ENCODE data around the gene ADAMTSL1.

The ADAMTSL1 gene

DNA sequence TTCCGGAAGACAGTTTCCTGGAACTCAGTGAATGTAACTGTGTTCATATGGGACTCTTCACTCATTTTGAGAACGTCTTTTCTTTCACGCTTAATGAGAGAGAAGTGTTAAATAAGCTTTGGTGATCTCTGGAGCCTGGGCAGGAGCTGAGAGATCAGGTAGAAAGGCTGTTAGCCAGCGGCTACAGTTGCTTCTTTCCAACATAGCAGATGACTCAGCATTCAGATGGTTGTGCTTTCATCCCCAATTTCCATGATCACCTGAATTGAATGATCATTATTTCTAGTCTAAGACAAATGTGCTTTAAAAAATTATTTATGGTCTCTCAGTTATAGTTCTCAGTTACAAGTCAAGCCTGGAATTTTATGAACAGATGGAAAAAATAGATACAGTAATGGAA, 234.5 kb downstream of the ADAMTSL1 start:
- Histone ChIP-seq H3K79me2 (ENCODE audit: insufficient read depth, low read length) (no peaks in the 10 kb centered on the region), H3K9me3 (ENCODE audit: insufficient read depth, low read length) (no peaks in the 10 kb centered on the region), H3F3A (ENCODE audit: insufficient read depth) (no peaks in the 10 kb centered on the region), H2AFZ (ENCODE audit: low read depth, low read length, severe bottlenecking) (no peak overlapping the region), H3K9ac (ENCODE audit: low read length) (no peak overlapping the region), H3K27ac (ENCODE audit: low read depth, low read length) (no peak overlapping the region), H3K9me2 (replicated peaks; ENCODE audit: insufficient read depth, low read length) (no peaks in the 10 kb centered on the region), H4K20me1 (ENCODE audit: low read depth, low read length) (no peaks in the 10 kb centered on the region), H3K4me2 (ENCODE audit: low read depth, low read length, poor library complexity, severe bottlenecking) (no peak overlapping the region), H3K36me3 (ENCODE audit: low read length) (no peaks in the 10 kb centered on the region), H3K4me3 (ENCODE audit: insufficient read depth, low read length, poor library complexity, severe bottlenecking) (no peak overlapping the region), H3K27me3 (ENCODE audit: low read length) (no peaks in the 10 kb centered on the region)
- TF ChIP-seq EZH2phosphoT487 (conservative IDR thresholded peaks at IDR 0.05; ENCODE audit: low read length) = no peak

DNA sequence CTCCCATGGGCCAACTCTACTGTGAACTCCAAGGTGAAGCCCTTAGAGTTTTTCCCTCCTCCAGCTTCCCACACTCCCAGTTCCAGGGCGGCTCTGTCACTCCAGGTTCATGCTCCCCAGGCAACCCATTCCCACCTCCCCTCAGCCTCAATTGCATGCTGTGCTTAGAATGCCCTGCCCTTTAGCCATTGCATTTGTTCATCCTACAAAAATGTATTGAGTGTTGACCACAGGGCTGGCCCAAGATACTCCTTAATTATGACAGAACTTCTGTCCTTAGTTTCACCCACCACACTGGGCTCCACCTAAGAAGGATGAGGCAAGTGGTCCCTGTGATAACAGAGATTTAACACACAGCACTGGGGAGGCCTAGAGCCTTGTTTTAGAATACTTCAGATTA, 236.1 kb downstream of the ADAMTSL1 start:
- H2AFZ ChIP-seq (ENCODE audit: low read depth, low read length, severe bottlenecking) = no peak overlapping the region
- H3F3A ChIP-seq (ENCODE audit: insufficient read depth) = no peaks in the 10 kb centered on the region
- no peak overlapping the region for H3K27ac ChIP-seq (ENCODE audit: low read depth, low read length)
- no peak overlapping the region for H3K9ac ChIP-seq (ENCODE audit: low read length)
- H3K79me2 ChIP-seq (ENCODE audit: insufficient read depth, low read length) = no peaks in the 10 kb centered on the region
- H4K20me1 ChIP-seq (ENCODE audit: low read depth, low read length) = no peaks in the 10 kb centered on the region
- H3K4me2 ChIP-seq (ENCODE audit: low read depth, low read length, poor library complexity, severe bottlenecking) = no peak overlapping the region
- TF ChIP-seq, protein P1, sequence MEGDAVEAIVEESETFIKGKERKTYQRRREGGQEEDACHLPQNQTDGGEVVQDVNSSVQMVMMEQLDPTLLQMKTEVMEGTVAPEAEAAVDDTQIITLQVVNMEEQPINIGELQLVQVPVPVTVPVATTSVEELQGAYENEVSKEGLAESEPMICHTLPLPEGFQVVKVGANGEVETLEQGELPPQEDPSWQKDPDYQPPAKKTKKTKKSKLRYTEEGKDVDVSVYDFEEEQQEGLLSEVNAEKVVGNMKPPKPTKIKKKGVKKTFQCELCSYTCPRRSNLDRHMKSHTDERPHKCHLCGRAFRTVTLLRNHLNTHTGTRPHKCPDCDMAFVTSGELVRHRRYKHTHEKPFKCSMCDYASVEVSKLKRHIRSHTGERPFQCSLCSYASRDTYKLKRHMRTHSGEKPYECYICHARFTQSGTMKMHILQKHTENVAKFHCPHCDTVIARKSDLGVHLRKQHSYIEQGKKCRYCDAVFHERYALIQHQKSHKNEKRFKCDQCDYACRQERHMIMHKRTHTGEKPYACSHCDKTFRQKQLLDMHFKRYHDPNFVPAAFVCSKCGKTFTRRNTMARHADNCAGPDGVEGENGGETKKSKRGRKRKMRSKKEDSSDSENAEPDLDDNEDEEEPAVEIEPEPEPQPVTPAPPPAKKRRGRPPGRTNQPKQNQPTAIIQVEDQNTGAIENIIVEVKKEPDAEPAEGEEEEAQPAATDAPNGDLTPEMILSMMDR (IDR thresholded peaks at IDR 0.05; ENCODE audit: insufficient read depth, low read length, poor library complexity, severe bottlenecking) = no peak
- TF ChIP-seq EZH2phosphoT487 (conservative IDR thresholded peaks at IDR 0.05; ENCODE audit: low read length) = no peak
- no peaks in the 10 kb centered on the region for H3K9me2 ChIP-seq (replicated peaks; ENCODE audit: insufficient read depth, low read length)
- no peak overlapping the region for H3K4me3 ChIP-seq (ENCODE audit: insufficient read depth, low read length, poor library complexity, severe bottlenecking)
- H3K36me3 ChIP-seq (ENCODE audit: low read length) = no peaks in the 10 kb centered on the region
- no peaks in the 10 kb centered on the region for H3K9me3 ChIP-seq (ENCODE audit: insufficient read depth, low read length)
- no peaks in the 10 kb centered on the region for H3K27me3 ChIP-seq (ENCODE audit: low read length)

DNA sequence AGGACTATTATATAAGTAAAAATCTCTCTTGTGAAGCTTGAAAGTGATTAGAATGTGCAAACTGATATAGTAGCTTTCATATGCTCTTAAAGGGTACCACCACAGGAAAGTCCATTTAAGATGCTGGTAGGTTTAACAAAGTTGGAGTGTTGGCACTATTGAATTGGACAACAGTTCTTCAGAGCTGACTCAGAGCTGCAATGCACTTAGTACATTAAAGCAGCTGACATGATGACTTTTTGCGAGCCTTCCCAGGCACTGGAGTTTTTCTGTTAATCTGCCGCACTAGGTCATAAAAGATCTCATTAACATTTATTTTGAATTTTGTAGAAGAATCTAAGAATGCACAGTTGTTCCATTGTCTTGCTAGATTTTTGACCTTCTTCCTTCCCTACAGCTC, 243.8 kb downstream of the ADAMTSL1 start:
- H3K4me2 ChIP-seq (ENCODE audit: low read depth, low read length, poor library complexity, severe bottlenecking) = no peak overlapping the region
- H3K9me2 ChIP-seq (replicated peaks; ENCODE audit: insufficient read depth, low read length) = no peaks in the 10 kb centered on the region
- H3K9ac ChIP-seq (ENCODE audit: low read length) = no peak overlapping the region
- H3K27ac ChIP-seq (ENCODE audit: low read depth, low read length) = no peak overlapping the region
- no peaks in the 10 kb centered on the region for H3K27me3 ChIP-seq (ENCODE audit: low read length)
- H3K9me3 ChIP-seq (ENCODE audit: insufficient read depth, low read length) = no peaks in the 10 kb centered on the region
- no peak overlapping the region for H2AFZ ChIP-seq (ENCODE audit: low read depth, low read length, severe bottlenecking)
- H4K20me1 ChIP-seq (ENCODE audit: low read depth, low read length) = no peaks in the 10 kb centered on the region
- H3K36me3 ChIP-seq (ENCODE audit: low read length) = no peaks in the 10 kb centered on the region
- no peak overlapping the region for H3K4me3 ChIP-seq (ENCODE audit: insufficient read depth, low read length, poor library complexity, severe bottlenecking)
- no peaks in the 10 kb centered on the region for H3F3A ChIP-seq (ENCODE audit: insufficient read depth)
- H3K79me2 ChIP-seq (ENCODE audit: insufficient read depth, low read length) = no peaks in the 10 kb centered on the region
- TF ChIP-seq, protein P1 (IDR thresholded peaks at IDR 0.05; ENCODE audit: insufficient read depth, low read length, poor library complexity, severe bottlenecking) = no peak
- TF ChIP-seq EZH2phosphoT487 (conservative IDR thresholded peaks at IDR 0.05; ENCODE audit: low read length) = no peak

DNA sequence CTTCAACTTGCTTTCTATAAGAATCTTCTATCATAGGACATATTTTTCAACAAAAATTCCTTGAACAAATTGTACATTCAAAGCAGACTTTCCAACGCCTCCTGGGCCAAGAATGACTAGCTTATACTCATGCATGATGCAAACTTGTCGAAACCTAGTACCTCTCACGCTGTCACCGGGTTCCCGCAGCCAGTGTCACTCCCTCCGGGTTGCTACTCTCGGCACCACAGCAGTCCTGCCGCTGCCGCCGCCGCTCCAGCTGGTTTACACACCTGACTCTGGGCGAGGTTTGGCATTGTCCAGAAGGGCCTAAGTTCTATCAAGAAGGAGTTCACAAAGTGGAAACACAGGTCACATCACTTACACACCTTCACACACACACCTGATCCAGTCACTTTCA, 244.4 kb downstream of the ADAMTSL1 start:
- H3K9ac ChIP-seq (ENCODE audit: low read length) = no peak overlapping the region
- no peaks in the 10 kb centered on the region for H3F3A ChIP-seq (ENCODE audit: insufficient read depth)
- no peaks in the 10 kb centered on the region for H3K36me3 ChIP-seq (ENCODE audit: low read length)
- H3K4me3 ChIP-seq (ENCODE audit: insufficient read depth, low read length, poor library complexity, severe bottlenecking) = no peak overlapping the region
- H2AFZ ChIP-seq (ENCODE audit: low read depth, low read length, severe bottlenecking) = no peak overlapping the region
- H3K79me2 ChIP-seq (ENCODE audit: insufficient read depth, low read length) = no peaks in the 10 kb centered on the region
- H3K27ac ChIP-seq (ENCODE audit: low read depth, low read length) = no peak overlapping the region
- no peaks in the 10 kb centered on the region for H4K20me1 ChIP-seq (ENCODE audit: low read depth, low read length)
- no peaks in the 10 kb centered on the region for H3K9me2 ChIP-seq (replicated peaks; ENCODE audit: insufficient read depth, low read length)
- H3K27me3 ChIP-seq (ENCODE audit: low read length) = no peaks in the 10 kb centered on the region
- H3K9me3 ChIP-seq (ENCODE audit: insufficient read depth, low read length) = no peaks in the 10 kb centered on the region
- no peak overlapping the region for H3K4me2 ChIP-seq (ENCODE audit: low read depth, low read length, poor library complexity, severe bottlenecking)
- no peak for TF ChIP-seq EZH2phosphoT487 (conservative IDR thresholded peaks at IDR 0.05; ENCODE audit: low read length)
- TF ChIP-seq, protein P1 (IDR thresholded peaks at IDR 0.05; ENCODE audit: insufficient read depth, low read length, poor library complexity, severe bottlenecking) = no peak

All from SU-DHL-6 (cell line).